ENCODE results near the gene TMEM245. TPM values are rescaled to one million over a fixed set of nuclear protein-coding genes. Genes with fewer than 3 reads are reported as not detected.
"Not testable (repeated sequence)": the region's sequence is repeated elsewhere in the genome, so short reads cannot be mapped to it uniquely, and the experiment has no call there.

The TMEM245 gene
- total RNA-seq, 1 donor from 2014 or later: 43.8 TPM

DNA sequence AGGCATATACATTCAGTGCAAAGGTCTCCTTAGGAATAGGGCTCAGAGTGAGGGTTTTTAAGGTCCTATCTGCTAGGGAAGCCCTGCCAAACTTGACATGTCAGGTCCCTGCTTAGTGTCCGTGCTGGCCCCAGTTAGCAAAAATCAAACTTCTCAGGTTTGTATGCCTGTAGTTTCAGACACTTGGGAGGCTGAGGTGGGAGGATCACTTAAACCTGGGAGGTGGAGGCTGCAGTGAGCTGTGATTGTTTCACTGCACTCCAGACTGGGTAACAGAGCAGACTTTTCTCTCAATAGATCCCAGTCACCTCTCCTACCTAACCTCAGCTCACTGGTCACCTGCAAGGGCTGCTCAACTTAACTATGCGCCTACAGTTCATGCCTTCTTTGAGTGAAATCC lies 18.7 kb upstream of the TMEM245 start:
- no peaks in the 10 kb centered on the region for H3K27me3 Mint-ChIP-seq (ENCODE audit: low read depth)
- no peaks in the 10 kb centered on the region for H3K36me3 Mint-ChIP-seq (ENCODE audit: low read depth)
- no peaks in the 10 kb centered on the region for H3K4me1 Mint-ChIP-seq (ENCODE audit: low read depth)
- no peak for DNase-seq (ENCODE audit: low spot score)
- no peak overlapping the region for H3K4me3 Mint-ChIP-seq (ENCODE audit: unreplicated experiment)
- no peaks in the 10 kb centered on the region for H3K9me3 Mint-ChIP-seq (ENCODE audit: low read depth)
- H3K27ac Mint-ChIP-seq (ENCODE audit: unreplicated experiment): no peak overlapping the region
- no peak for TF ChIP-seq CTCF (IDR thresholded peaks at IDR 0.05)

DNA sequence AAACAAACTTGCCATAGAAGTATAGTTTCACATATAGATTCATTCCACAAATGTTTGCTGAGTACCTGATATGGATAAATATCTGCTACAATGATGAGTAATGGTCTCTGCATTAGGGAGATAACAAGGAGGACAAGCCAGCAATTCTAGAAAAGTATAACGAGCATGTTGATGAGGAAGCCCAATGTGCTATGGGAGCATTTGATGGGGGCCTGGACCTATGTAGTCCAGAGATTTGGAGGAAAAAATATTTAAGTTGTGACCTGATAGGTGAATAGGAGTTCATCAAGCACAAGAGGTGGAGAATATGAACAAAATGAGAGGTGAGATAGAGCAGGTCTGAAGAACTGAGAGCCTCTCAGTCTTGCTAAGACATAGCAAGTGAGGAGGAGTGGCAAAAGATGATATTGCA lies 14.4 kb upstream of the TMEM245 start:
- Mint-ChIP-seq H3K4me3 (ENCODE audit: unreplicated experiment) (no peak overlapping the region), H3K27me3 (ENCODE audit: low read depth) (no peaks in the 10 kb centered on the region), H3K9me3 (ENCODE audit: low read depth) (no peaks in the 10 kb centered on the region), H3K27ac (ENCODE audit: unreplicated experiment) (no peak overlapping the region), H3K4me1 (ENCODE audit: low read depth) (no peaks in the 10 kb centered on the region), H3K36me3 (ENCODE audit: low read depth) (no peaks in the 10 kb centered on the region)
- no peak for TF ChIP-seq CTCF (IDR thresholded peaks at IDR 0.05)
- no peak for DNase-seq (ENCODE audit: low spot score)

- no peaks in the 10 kb centered on the region for H3K9me3 Mint-ChIP-seq (ENCODE audit: low read depth)
- TF ChIP-seq CTCF (IDR thresholded peaks at IDR 0.05): no peak
These were observed 13.8 kb upstream of the TMEM245 start for GRCh38 chr9:109133533-109133932.

DNA sequence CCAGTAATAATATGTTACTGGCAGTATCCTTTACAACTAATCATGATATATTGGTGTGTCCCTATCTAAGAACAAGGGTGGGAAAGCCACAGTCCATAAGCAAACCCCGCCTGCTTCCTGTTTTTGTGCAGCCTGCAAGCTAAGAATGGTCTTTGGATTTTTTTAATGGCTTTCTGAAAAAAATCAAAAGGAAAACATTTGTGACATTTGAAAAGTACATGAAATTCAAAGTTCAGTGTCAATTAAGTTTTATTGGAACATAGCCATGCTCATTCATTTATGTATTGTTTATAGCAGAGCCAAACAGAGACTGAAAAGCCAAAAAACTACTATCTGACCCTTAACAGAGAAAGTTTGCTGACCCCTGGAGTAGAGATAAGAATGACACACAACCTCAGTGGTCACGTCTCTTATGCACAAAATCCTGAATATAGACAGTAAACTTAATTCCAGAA lies 12.8 kb upstream of the TMEM245 start:
- DNase-seq (ENCODE audit: low spot score): no peak
- TF ChIP-seq CTCF (IDR thresholded peaks at IDR 0.05): no peak
- Mint-ChIP-seq H3K4me1 (ENCODE audit: low read depth) (no peaks in the 10 kb centered on the region), H3K4me3 (ENCODE audit: unreplicated experiment) (no peak overlapping the region), H3K9me3 (ENCODE audit: low read depth) (no peaks in the 10 kb centered on the region), H3K36me3 (ENCODE audit: low read depth) (no peaks in the 10 kb centered on the region), H3K27me3 (ENCODE audit: low read depth) (no peaks in the 10 kb centered on the region), H3K27ac (ENCODE audit: unreplicated experiment) (no peak overlapping the region)

More at GRCh38 chr9:109133533-109133932, 13.8 kb upstream of the TMEM245 start:
- H3K4me3 Mint-ChIP-seq (ENCODE audit: unreplicated experiment): no peak overlapping the region
- H3K4me1 Mint-ChIP-seq (ENCODE audit: low read depth): no peaks in the 10 kb centered on the region
- H3K27ac Mint-ChIP-seq (ENCODE audit: unreplicated experiment): no peak overlapping the region
- no peaks in the 10 kb centered on the region for H3K36me3 Mint-ChIP-seq (ENCODE audit: low read depth)
- no peak for DNase-seq (ENCODE audit: low spot score)
- no peaks in the 10 kb centered on the region for H3K27me3 Mint-ChIP-seq (ENCODE audit: low read depth)

DNA sequence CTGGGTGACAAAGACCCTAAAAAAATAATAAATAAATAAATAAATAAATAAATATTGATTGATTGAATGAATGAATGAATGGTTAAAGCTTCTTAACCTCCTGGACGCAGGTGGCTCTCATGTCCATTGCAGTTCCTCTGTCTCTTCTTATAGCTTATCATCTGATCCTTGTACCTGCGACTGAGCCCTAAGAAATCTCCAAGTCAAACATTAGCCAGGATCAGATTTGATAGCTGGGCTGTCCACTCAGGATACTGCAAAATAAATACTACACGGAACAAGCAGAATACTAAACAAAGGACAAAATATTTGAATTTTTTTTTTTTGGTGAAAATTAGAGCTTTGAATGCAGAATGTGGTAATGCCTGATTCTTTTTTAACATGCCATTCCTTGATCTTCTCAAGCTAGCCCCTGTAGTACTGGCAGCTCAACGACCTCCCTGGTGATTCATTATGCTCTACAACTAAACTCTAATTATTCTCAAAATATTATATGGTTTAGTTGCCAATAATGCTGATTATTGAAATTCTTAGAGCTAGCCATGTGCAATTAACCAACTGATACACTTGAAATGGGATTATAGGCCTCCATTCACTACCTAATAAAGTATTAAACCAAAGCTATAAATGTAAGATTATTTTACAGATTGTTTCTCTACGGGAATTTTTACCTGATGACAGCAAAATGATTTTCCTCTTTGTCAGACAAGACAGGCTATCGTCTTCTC lies 9.9 kb upstream of the TMEM245 start:
- H3K4me1 Mint-ChIP-seq (ENCODE audit: low read depth): no peaks in the 10 kb centered on the region
- no peak for TF ChIP-seq CTCF (IDR thresholded peaks at IDR 0.05)
- no peaks in the 10 kb centered on the region for H3K36me3 Mint-ChIP-seq (ENCODE audit: low read depth)
- H3K27me3 Mint-ChIP-seq (ENCODE audit: low read depth): no peaks in the 10 kb centered on the region
- no peak for DNase-seq (ENCODE audit: low spot score)
- H3K27ac Mint-ChIP-seq (ENCODE audit: unreplicated experiment): no peak overlapping the region
- H3K9me3 Mint-ChIP-seq (ENCODE audit: low read depth): no peaks in the 10 kb centered on the region
- H3K4me3 Mint-ChIP-seq (ENCODE audit: unreplicated experiment): no peak overlapping the region

DNA sequence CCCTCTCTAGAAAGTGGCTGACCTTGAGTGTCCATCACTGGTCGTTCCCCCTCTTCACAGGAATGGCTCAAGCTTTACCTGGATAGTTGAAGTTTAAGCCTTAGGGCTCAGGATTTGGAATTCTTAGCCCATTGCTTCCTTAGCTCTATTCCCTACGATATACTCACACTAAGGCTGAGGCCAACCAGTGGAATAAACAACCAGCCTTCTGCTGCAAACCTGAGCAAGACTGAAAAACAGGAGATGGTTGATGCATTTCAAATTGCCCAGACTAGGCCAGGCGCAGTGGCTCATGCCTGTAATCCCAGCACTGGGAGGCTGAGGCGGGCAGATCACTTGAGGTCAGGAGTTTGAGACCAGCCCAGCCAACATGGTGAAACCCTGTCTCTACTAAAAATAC lies 6.9 kb upstream of the TMEM245 start:
- not testable (repeated sequence) for H3K27ac Mint-ChIP-seq (ENCODE audit: unreplicated experiment); H3K27me3 Mint-ChIP-seq (ENCODE audit: low read depth); H3K4me3 Mint-ChIP-seq (ENCODE audit: unreplicated experiment); H3K36me3 Mint-ChIP-seq (ENCODE audit: low read depth); H3K9me3 Mint-ChIP-seq (ENCODE audit: low read depth); DNase-seq (ENCODE audit: low spot score); H3K4me1 Mint-ChIP-seq (ENCODE audit: low read depth)
